ELR (cell line): ENCODE results near the gene HSPA6.
A peak's percentile ranks its signal among the peaks of the same experiment; 100 is the strongest.
"Not testable (repeated sequence)": the region's sequence is repeated elsewhere in the genome, so short reads cannot be mapped to it uniquely, and the experiment has no call there.

ENCODE experiments used
- DNase-seq: peaks from one replicate; pipeline ENCODE4 v3.0.0-alpha.2; 2015; ENCODE audit warnings: low read depth

The HSPA6 gene

GRCh38 chr1:161503394-161503748, 21.0 kb upstream of the HSPA6 start:
- no peak for DNase-seq

GRCh38 chr1:161505686-161506085, 18.7 kb upstream of the HSPA6 start:
- no peak for DNase-seq

- peak; percentile 52 for DNase-seq
These were observed 17.8 kb upstream of the HSPA6 start for GRCh38 chr1:161506336-161507223.

- no peak for DNase-seq
These were observed 13.9 kb upstream of the HSPA6 start for GRCh38 chr1:161510477-161510876.

- no peak for DNase-seq
These were observed 13.2 kb upstream of the HSPA6 start for GRCh38 chr1:161511018-161511755.

- no peak for DNase-seq
These were observed 12.6 kb upstream of the HSPA6 start for GRCh38 chr1:161511756-161512060.

- DNase-seq, result not testable (repeated sequence)
These were observed 11.5 kb upstream of the HSPA6 start for GRCh38 chr1:161512636-161513447.

GRCh38 chr1:161513448-161513780, 10.9 kb upstream of the HSPA6 start:
- not testable (repeated sequence) for DNase-seq

- not testable (repeated sequence) for DNase-seq
These were observed 10.4 kb upstream of the HSPA6 start for GRCh38 chr1:161513953-161514352.

- not testable (repeated sequence) for DNase-seq
These were observed 1.1 kb upstream of the HSPA6 start for GRCh38 chr1:161523041-161523816.

GRCh38 chr1:161524742-161525291, 477 bp downstream of the HSPA6 start:
- DNase-seq, result peak; percentile 15

- not testable (repeated sequence) for DNase-seq
These were observed 981 bp downstream of the HSPA6 start for GRCh38 chr1:161525321-161525720.

- DNase-seq, result not testable (repeated sequence)
These were observed 1.6 kb downstream of the HSPA6 start for GRCh38 chr1:161525918-161526317.

GRCh38 chr1:161528550-161528949, 4.2 kb downstream of the HSPA6 start:
- peak; percentile 15 for DNase-seq

- peak; percentile 37 for DNase-seq
These were observed 5.2 kb downstream of the HSPA6 start for GRCh38 chr1:161529463-161530104.

- peak; percentile 71 for DNase-seq
These were observed 5.8 kb downstream of the HSPA6 start for GRCh38 chr1:161530158-161530557.

- DNase-seq, result peak; percentile 95
These were observed 6.6 kb downstream of the HSPA6 start for GRCh38 chr1:161530671-161531641.

GRCh38 chr1:161531986-161532643, 7.8 kb downstream of the HSPA6 start:
- no peak for DNase-seq
